ENCODE data around the gene MAST2. TPM values are rescaled to one million over a fixed set of nuclear protein-coding genes. Genes with fewer than 3 reads are reported as not detected.

The MAST2 gene
- total and polyA plus RNA-seq, 2 donors (not counting 3 experiments of a cell fraction or from before 2014, with no cell fraction given): 25.0 to 41.2 TPM

DNA sequence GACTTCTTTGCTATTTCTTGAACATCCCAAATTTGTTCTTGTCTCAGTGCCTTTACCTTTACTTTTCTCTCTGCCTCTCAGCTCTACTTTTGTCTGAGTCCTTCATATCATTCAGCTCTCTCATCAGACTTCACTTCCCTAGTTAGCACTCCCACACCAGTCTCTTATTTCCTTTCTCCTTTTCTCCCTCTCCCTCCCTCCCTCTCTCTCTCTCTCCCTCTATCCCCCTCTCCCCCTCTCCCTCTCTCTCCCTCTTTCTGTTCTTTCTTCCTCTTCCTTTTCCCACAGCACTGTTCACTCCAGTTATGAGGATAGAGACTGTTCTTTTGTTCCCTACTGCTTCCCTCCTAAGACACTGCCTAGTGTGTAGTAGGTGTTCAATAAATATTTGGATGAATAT is 154.9 kb downstream of the MAST2 start:
- FAIRE-seq (no peak), DNase-seq (ENCODE audit: low read depth, low spot score) (no peak)
- no peak overlapping the region for H3K4me2 ChIP-seq (ENCODE audit: insufficient read depth, low read length)
- peaks cover 10% of the 10 kb centered on the region for H3K4me1 ChIP-seq (ENCODE audit: control insufficient read depth, extremely low read depth, insufficient read depth, low read length)
- H3K27me3 ChIP-seq (ENCODE audit: control insufficient read depth in 2 of 2, insufficient read depth in 2 of 2, low read length in 2 of 2): no peaks in the 10 kb centered on the region
- no peaks in the 10 kb centered on the region for H4K20me1 ChIP-seq (replicated peaks; ENCODE audit: control insufficient read depth, extremely low read depth, insufficient read depth, low read length)
- H3K9me3 ChIP-seq (replicated peaks; ENCODE audit: control insufficient read depth, insufficient read depth, low read length): no peaks in the 10 kb centered on the region
- BruUV-seq (replicated peaks): no TSS peak
- no peaks in the 10 kb centered on the region for H3K9me1 ChIP-seq (replicated peaks; ENCODE audit: control insufficient read depth, extremely low read depth, insufficient read depth, low read length)
- no peaks in the 10 kb centered on the region for H3K79me2 ChIP-seq (ENCODE audit: control insufficient read depth, insufficient read depth, low read length)
- no peak overlapping the region for H3K9ac ChIP-seq (replicated peaks; ENCODE audit: extremely low read depth, insufficient read depth, low read length)
- TF ChIP-seq, protein P1, sequence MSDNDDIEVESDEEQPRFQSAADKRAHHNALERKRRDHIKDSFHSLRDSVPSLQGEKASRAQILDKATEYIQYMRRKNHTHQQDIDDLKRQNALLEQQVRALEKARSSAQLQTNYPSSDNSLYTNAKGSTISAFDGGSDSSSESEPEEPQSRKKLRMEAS (IDR thresholded peaks at IDR 0.05; ENCODE audit: insufficient read depth, insufficient read length): no peak
- TF ChIP-seq GATA2 (IDR thresholded peaks at IDR 0.05; ENCODE audit: insufficient read depth, insufficient read length, low read depth, low read length) (no peak), POLR2AphosphoS5 (IDR thresholded peaks at IDR 0.05; ENCODE audit: insufficient read depth, low read depth, low read length) (no peak), JUN (IDR thresholded peaks at IDR 0.05; ENCODE audit: borderline replicate concordance, insufficient read depth, insufficient read length, low read depth) (no peak), MYC (IDR thresholded peaks at IDR 0.05; ENCODE audit: low read depth, low read length) (no peak), POLR2A (IDR thresholded peaks at IDR 0.05; ENCODE audit: low read depth, low read length) (no peak), EZH2 (IDR thresholded peaks at IDR 0.05; ENCODE audit: borderline replicate concordance, low read depth, low read length, severe bottlenecking) (no peak), FOS (IDR thresholded peaks at IDR 0.05; ENCODE audit: borderline replicate concordance, insufficient read depth, low read length) (no peak)
- TF ChIP-seq, protein P2, sequence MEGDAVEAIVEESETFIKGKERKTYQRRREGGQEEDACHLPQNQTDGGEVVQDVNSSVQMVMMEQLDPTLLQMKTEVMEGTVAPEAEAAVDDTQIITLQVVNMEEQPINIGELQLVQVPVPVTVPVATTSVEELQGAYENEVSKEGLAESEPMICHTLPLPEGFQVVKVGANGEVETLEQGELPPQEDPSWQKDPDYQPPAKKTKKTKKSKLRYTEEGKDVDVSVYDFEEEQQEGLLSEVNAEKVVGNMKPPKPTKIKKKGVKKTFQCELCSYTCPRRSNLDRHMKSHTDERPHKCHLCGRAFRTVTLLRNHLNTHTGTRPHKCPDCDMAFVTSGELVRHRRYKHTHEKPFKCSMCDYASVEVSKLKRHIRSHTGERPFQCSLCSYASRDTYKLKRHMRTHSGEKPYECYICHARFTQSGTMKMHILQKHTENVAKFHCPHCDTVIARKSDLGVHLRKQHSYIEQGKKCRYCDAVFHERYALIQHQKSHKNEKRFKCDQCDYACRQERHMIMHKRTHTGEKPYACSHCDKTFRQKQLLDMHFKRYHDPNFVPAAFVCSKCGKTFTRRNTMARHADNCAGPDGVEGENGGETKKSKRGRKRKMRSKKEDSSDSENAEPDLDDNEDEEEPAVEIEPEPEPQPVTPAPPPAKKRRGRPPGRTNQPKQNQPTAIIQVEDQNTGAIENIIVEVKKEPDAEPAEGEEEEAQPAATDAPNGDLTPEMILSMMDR (IDR thresholded peaks at IDR 0.05; ENCODE audit: extremely low read depth in 1 of 2, insufficient read depth in 1 of 2, low read depth in 1 of 2, low read length in 2 of 2): no peak
- H3K27ac ChIP-seq (ENCODE audit: insufficient read depth, low read depth, low read length): no peak overlapping the region
- CTCF ChIA-PET: interaction anchor here (0.9 to 1.1 kb wide), 2 partner anchors 12 to 18 kb away, joined by 3 read pairs; no protein-coding TSS in a partner anchor
- no peaks in the 10 kb centered on the region for H3K36me3 ChIP-seq (ENCODE audit: control insufficient read depth in 2 of 2, extremely low read depth in 1 of 2, insufficient read depth in 2 of 2, low read length in 2 of 2)
- dilution Hi-C loops (cut with MboI; ENCODE audit: extremely low pct_ligation_motif_present, low sequenced_read_pairs): no loop called here
- H3K4me3 ChIP-seq (replicated peaks in 1 of 3; ENCODE audit: insufficient read depth in 1 of 3, low read depth in 1 of 3, low read length in 3 of 3): no peak overlapping the region
- POLR2A ChIA-PET: no interaction called here
- no peak overlapping the region for H2AFZ ChIP-seq (ENCODE audit: low read depth, low read length)
- intact Hi-C loops (cut with micrococcal nuclease): no loop called here

All from endothelial cell of umbilical vein (primary cell).